SU-DHL-6 (cell line): ENCODE data around the gene ANKRD33B.
"Not testable (repeated sequence)": the region's sequence is repeated elsewhere in the genome, so short reads cannot be mapped to it uniquely, and the experiment has no call there.

ENCODE experiments used
- H2AFZ ChIP-seq: fragments of 200-600 bp; sonication (generic); 2 replicates; pipeline ENCODE4 v1.6.1; 2014; ENCODE audit warnings: low read depth, mild to moderate bottlenecking, moderate library complexity, mixed read lengths, antibody characterized with exemption, low read length; ENCODE audit not compliant: severe bottlenecking
- H3F3A ChIP-seq: fragments of 200-600 bp; shearing (Covaris generic); 2 replicates; pipeline ENCODE4 v1.6.0; 2016; ENCODE audit warnings: antibody characterized with exemption, mild to moderate bottlenecking; ENCODE audit not compliant: insufficient read depth
- H3K27ac ChIP-seq: fragments of 200-600 bp; sonication (generic); 2 replicates; pipeline ENCODE4 v1.5.1; 2016; ENCODE audit warnings: low read depth, mild to moderate bottlenecking, low read length, moderate library complexity, mixed read lengths
- H3K27me3 ChIP-seq: fragments of 200-600 bp; sonication (generic), shearing (Covaris generic); 2 replicates; pipeline ENCODE4 v1.6.0; 2014; ENCODE audit warnings: mild to moderate bottlenecking, low read length
- H3K36me3 ChIP-seq: fragments of 200-600 bp; sonication (generic); 2 replicates; pipeline ENCODE4 v1.6.1; 2014; ENCODE audit warnings: mild to moderate bottlenecking, low read length, mixed read lengths
- H3K4me2 ChIP-seq: fragments of 300-600, 200-600 bp; shearing (Covaris generic), sonication (generic); 2 replicates; pipeline ENCODE4 v1.6.0; 2014; ENCODE audit warnings: low read length, low read depth, mild to moderate bottlenecking; ENCODE audit not compliant: poor library complexity, severe bottlenecking
- H3K4me3 ChIP-seq: fragments of 200-600 bp; sonication (generic); 2 replicates; pipeline ENCODE4 v1.5.1; 2014; ENCODE audit warnings: antibody characterized with exemption, low read length, mild to moderate bottlenecking, mixed read lengths; ENCODE audit not compliant: insufficient read depth, poor library complexity, severe bottlenecking
- H3K79me2 ChIP-seq: fragments of 200-600 bp; sonication (generic); 2 replicates; pipeline ENCODE4 v1.6.1; 2014; ENCODE audit warnings: mild to moderate bottlenecking, low read length, moderate library complexity; ENCODE audit not compliant: insufficient read depth
- H3K9ac ChIP-seq: fragments of 200-600 bp; sonication (generic); 2 replicates; pipeline ENCODE4 v1.7.0; 2014; ENCODE audit warnings: mild to moderate bottlenecking, low read length
- H3K9me2 ChIP-seq: fragments of 200-600 bp; sonication (generic); replicated peaks from 2 replicates; pipeline ENCODE4 v1.6.1; 2014; ENCODE audit warnings: low read length; ENCODE audit not compliant: insufficient read depth
- H3K9me3 ChIP-seq: fragments of 200-600 bp; sonication (generic); 2 replicates; pipeline ENCODE4 v1.6.1; 2014; ENCODE audit warnings: low read length, mixed read lengths; ENCODE audit not compliant: insufficient read depth
- H4K20me1 ChIP-seq: fragments of 200-600 bp; sonication (generic); 2 replicates; pipeline ENCODE4 v1.6.1; 2014; ENCODE audit warnings: low read depth, mild to moderate bottlenecking, antibody characterized with exemption, low read length, moderate library complexity, mixed read lengths
- EZH2phosphoT487 ChIP-seq: fragments of 200-600 bp; sonication (generic), shearing (Covaris generic); conservative IDR thresholded peaks from 2 replicates; pipeline ENCODE4 v1.6.1; 2018; ENCODE audit warnings: mild to moderate bottlenecking, antibody characterized with exemption, low read length, moderate library complexity, mixed read lengths
- TF ChIP-seq, protein P1 (sequence below): fragments of 200-600 bp; sonication (generic); IDR thresholded peaks from one replicate; pipeline ENCODE4 v1.5.1; 2017; ENCODE audit warnings: antibody characterized with exemption, mild to moderate bottlenecking, low read length, moderate library complexity; ENCODE audit not compliant: insufficient read depth, poor library complexity, severe bottlenecking

Gene ANKRD33B

DNA sequence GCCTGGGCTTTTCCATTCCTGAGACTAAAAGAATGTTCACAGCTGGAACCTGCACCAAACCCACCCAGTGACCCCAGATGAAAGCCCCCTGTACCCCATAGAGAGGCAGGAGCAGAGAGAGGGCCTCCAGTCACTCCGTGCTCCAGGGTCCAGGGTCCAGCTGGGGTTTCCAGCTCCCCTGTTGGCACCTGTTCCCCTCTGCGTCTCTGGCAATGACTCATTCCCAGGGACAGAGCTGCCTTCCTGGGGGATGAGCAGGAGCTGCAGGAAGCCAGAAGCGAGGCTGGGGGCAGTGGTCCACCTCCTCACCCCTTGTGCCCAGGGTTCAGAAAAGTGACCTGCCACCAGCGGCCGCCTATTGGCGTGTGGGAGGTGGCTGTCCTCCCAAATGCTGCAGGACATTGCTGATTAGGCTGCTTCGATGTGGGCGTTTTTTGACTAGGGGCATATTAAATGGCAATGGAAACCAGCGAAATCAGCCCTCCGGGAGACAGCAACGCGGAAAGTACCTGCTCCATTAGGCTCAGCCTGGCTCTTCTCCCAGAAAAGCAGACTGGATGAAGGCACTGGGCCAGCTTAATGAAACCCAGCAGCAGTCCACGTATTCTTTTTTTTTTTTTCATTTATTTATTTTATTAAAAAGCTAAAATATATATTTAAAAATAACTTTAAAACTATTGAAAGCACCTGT lies 99.8 kb downstream of the ANKRD33B start:
- Histone ChIP-seq H3K79me2 (no peaks in the 10 kb centered on the region), H2AFZ (no peak overlapping the region), H3K4me2 (no peak overlapping the region), H3K27me3 (no peaks in the 10 kb centered on the region), H4K20me1 (no peaks in the 10 kb centered on the region), H3K9me3 (no peaks in the 10 kb centered on the region), H3K4me3 (no peak overlapping the region), H3K9me2 (no peaks in the 10 kb centered on the region), H3K9ac (no peak overlapping the region), H3K36me3 (no peaks in the 10 kb centered on the region), H3K27ac (no peak overlapping the region), H3F3A (no peaks in the 10 kb centered on the region)
- no peak for TF ChIP-seq EZH2phosphoT487
- TF ChIP-seq, protein P1, sequence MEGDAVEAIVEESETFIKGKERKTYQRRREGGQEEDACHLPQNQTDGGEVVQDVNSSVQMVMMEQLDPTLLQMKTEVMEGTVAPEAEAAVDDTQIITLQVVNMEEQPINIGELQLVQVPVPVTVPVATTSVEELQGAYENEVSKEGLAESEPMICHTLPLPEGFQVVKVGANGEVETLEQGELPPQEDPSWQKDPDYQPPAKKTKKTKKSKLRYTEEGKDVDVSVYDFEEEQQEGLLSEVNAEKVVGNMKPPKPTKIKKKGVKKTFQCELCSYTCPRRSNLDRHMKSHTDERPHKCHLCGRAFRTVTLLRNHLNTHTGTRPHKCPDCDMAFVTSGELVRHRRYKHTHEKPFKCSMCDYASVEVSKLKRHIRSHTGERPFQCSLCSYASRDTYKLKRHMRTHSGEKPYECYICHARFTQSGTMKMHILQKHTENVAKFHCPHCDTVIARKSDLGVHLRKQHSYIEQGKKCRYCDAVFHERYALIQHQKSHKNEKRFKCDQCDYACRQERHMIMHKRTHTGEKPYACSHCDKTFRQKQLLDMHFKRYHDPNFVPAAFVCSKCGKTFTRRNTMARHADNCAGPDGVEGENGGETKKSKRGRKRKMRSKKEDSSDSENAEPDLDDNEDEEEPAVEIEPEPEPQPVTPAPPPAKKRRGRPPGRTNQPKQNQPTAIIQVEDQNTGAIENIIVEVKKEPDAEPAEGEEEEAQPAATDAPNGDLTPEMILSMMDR: no peak

DNA sequence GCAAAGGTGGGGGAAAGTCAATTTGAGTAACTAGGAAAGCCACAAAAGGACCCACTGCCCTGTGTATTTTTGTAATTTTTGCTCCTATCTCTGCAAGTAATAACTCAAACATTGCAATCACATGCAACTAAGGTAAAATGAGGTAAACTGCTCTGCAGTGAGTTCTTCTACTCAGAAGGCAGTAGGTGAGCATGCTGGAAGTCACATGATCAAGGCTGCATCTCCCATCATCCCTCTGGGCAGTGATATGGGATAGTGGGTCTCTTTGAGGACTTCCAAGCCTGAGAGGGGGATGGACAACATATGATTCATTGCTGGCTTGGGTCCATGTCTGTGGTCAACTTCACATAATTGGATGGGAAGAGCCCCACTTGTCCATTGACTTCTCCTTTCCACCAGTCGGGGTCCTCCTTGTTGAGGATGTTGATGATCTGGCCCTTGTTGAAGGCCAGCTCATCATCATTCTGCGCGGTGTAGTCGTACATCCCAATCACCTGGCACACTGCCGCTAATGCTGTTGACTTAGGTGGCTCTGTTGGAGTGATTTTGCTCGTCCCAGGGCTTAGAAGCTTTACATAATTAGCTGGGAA lies 100.4 kb downstream of the ANKRD33B start:
- H3K36me3 ChIP-seq, H4K20me1 ChIP-seq, H3K9me2 ChIP-seq, H3K79me2 ChIP-seq, H3F3A ChIP-seq, H3K27ac ChIP-seq, H3K9me3 ChIP-seq, H3K4me2 ChIP-seq, H3K27me3 ChIP-seq, H2AFZ ChIP-seq, H3K4me3 ChIP-seq, H3K9ac ChIP-seq: not testable (repeated sequence)

DNA sequence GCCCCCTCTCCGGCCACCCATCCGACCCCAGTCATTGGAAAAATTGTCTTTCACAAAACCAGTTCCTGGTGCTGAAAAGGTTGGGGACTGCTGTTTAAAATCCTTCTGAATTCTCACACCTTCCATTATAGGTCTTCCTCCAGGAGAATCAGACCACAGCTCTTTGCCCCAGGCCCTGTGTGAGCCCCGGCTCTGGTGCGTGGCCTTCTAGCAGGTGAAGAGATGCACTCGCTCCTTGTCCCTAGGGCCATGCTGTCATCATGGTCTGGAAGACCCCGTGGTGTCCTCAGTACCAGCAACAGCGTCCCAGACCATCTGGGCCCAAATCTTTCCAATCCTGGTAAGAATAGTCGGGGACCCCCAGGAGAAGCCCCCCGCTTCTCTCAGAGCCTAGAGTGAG lies 101.9 kb downstream of the ANKRD33B start:
- no peaks in the 10 kb centered on the region for H3K9me2 ChIP-seq
- no peak overlapping the region for H3K4me3 ChIP-seq
- no peaks in the 10 kb centered on the region for H4K20me1 ChIP-seq
- H3K27me3 ChIP-seq: no peaks in the 10 kb centered on the region
- no peaks in the 10 kb centered on the region for H3K9me3 ChIP-seq
- H3K9ac ChIP-seq: no peak overlapping the region
- no peaks in the 10 kb centered on the region for H3K36me3 ChIP-seq
- H3K79me2 ChIP-seq: no peaks in the 10 kb centered on the region
- no peak overlapping the region for H3K27ac ChIP-seq
- no peak for TF ChIP-seq EZH2phosphoT487
- TF ChIP-seq, protein P1: no peak
- H2AFZ ChIP-seq: no peak overlapping the region
- H3K4me2 ChIP-seq: no peak overlapping the region
- no peaks in the 10 kb centered on the region for H3F3A ChIP-seq

DNA sequence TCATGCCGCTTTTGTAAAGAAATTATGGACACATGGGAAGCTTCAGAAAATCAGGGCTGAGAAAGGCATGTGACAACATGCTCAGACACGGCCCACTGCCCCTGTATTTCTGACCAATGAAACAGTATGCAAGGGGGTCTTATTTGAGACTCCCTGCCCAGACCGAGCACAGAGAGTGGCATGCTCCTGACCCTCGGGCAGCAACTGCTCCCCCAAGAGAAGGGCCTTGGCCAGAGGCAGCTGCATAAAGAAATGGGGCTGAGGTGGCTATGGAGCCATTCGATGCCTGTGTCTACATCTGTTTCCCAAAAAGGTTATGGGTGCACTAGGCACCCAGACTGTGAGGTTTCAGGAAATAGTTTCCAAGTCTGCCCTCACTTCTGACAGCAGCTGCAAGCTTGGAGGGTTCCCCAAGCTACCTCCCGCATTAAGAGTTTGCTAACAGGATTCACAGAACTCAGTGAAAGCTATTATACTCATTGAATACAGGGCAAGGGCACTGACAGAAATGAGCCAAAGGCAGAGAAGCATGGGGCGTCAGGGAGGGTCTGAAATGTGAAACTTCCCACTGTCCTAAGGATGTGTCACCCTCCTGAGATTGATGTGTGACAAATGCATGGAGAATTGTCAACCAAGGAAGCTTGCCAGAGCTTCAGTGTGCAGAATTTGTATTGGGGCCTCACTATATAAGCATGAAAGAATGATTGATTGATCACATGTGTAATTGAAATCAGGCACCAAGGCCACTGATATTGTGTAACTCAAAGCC lies 102.8 kb downstream of the ANKRD33B start:
- Histone ChIP-seq H3K4me3 (no peak overlapping the region), H3K9ac (no peak overlapping the region), H3K79me2 (no peaks in the 10 kb centered on the region), H3K36me3 (no peaks in the 10 kb centered on the region), H3K27me3 (no peaks in the 10 kb centered on the region), H3F3A (no peaks in the 10 kb centered on the region), H4K20me1 (no peaks in the 10 kb centered on the region), H3K9me2 (no peaks in the 10 kb centered on the region), H3K4me2 (no peak overlapping the region), H3K9me3 (no peaks in the 10 kb centered on the region), H2AFZ (no peak overlapping the region), H3K27ac (no peak overlapping the region)
- TF ChIP-seq, protein P1: no peak
- no peak for TF ChIP-seq EZH2phosphoT487
